Measurements from ENCODE around the gene ZNF646.
A peak's percentile ranks its signal among the peaks of the same experiment; 100 is the strongest.

Gene ZNF646

GRCh38 chr16:31110106-31111034 is 36.1 kb downstream of the ZNF646 start:
- no peak for DNase-seq

- DNase-seq = no peak
Observed at GRCh38 chr16:31111881-31112466, 37.8 kb downstream of the ZNF646 start.

GRCh38 chr16:31112711-31113110 is 38.5 kb downstream of the ZNF646 start:
- no peak for DNase-seq

GRCh38 chr16:31113121-31114120 is 39.2 kb downstream of the ZNF646 start:
- DNase-seq = no peak

GRCh38 chr16:31114468-31114867 is 40.2 kb downstream of the ZNF646 start:
- DNase-seq = no peak

- peak; percentile 99 for DNase-seq
Observed at GRCh38 chr16:31117384-31118222, 43.4 kb downstream of the ZNF646 start, which contains the start of gene KAT8. Gene KAT8 (plus strand): TSS chr16:31117664. CDS start chr16:31117682, 18 bp downstream.

- no peak for DNase-seq
Observed at GRCh38 chr16:31118223-31119155, 44.3 kb downstream of the ZNF646 start.

- DNase-seq = no peak
Observed at GRCh38 chr16:31120129-31120528, 45.9 kb downstream of the ZNF646 start.

GRCh38 chr16:31125844-31126243 is 51.6 kb downstream of the ZNF646 start:
- DNase-seq = no peak

GRCh38 chr16:31127182-31127581 is 53.0 kb downstream of the ZNF646 start:
- DNase-seq = no peak

GRCh38 chr16:31128711-31129567 is 54.7 kb downstream of the ZNF646 start:
- no peak for DNase-seq

GRCh38 chr16:31129568-31130335 is 55.5 kb downstream of the ZNF646 start:
- DNase-seq = no peak

- DNase-seq = no peak
Observed at GRCh38 chr16:31130336-31130891, 56.2 kb downstream of the ZNF646 start.

- no peak for DNase-seq
Observed at GRCh38 chr16:31130899-31131298, 56.7 kb downstream of the ZNF646 start.

- DNase-seq = no peak
Observed at GRCh38 chr16:31131416-31131815, 57.2 kb downstream of the ZNF646 start.

- DNase-seq = no peak
Observed at GRCh38 chr16:31131841-31132271, 57.6 kb downstream of the ZNF646 start.

- no peak for DNase-seq
Observed at GRCh38 chr16:31132303-31132979, 58.2 kb downstream of the ZNF646 start.

GRCh38 chr16:31133046-31133501 is 58.9 kb downstream of the ZNF646 start:
- DNase-seq = no peak

Data from right forelimb (tissue), 1 donor.